ENCODE data around the gene MAOA. TPM values are rescaled to one million over a fixed set of nuclear protein-coding genes. Genes with fewer than 3 reads are reported as not detected.
A peak's percentile ranks its signal among the peaks of the same experiment; 100 is the strongest.

The MAOA gene
- total and polyA plus RNA-seq, 2 donors (not counting 3 experiments of a cell fraction or from before 2014, with no cell fraction given): 12.6 to 23.5 TPM

DNA sequence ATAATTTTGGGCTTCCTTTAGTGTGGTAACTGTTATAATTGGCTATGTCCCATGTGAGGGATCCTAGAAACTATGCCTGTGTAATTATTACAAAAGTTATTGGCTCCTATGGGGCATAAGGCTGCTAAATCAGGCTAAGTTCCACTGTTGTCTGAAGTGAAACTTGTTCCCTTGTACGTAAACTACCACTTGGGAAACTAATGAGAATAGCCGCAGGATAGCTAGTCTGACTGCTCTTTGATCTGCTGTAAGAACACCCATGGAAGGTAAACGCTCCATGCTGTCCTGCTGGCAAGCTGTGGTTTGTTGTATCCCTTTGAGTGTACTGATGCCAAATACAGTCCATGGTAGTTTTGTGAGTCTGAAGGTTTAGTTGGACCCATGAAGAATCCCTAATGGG is 9.3 kb upstream of the MAOA start:
- no peaks in the 10 kb centered on the region for H3K4me1 ChIP-seq (ENCODE audit: control insufficient read depth, extremely low read depth, insufficient read depth, low read length)
- no peaks in the 10 kb centered on the region for H3K79me2 ChIP-seq (ENCODE audit: control insufficient read depth, insufficient read depth, low read length)
- no peak overlapping the region for H3K27ac ChIP-seq (ENCODE audit: insufficient read depth, low read depth, low read length)
- no peak overlapping the region for H3K4me3 ChIP-seq (replicated peaks in 1 of 3; ENCODE audit: insufficient read depth in 1 of 3, low read depth in 1 of 3, low read length in 3 of 3)
- H3K9me1 ChIP-seq (replicated peaks; ENCODE audit: control insufficient read depth, extremely low read depth, insufficient read depth, low read length): no peaks in the 10 kb centered on the region
- H4K20me1 ChIP-seq (replicated peaks; ENCODE audit: control insufficient read depth, extremely low read depth, insufficient read depth, low read length): no peaks in the 10 kb centered on the region
- peak; percentile 75 for FAIRE-seq
- no peak overlapping the region for H3K9ac ChIP-seq (replicated peaks; ENCODE audit: extremely low read depth, insufficient read depth, low read length)
- no peak overlapping the region for H2AFZ ChIP-seq (ENCODE audit: low read depth, low read length)
- no peak for DNase-seq (ENCODE audit: low read depth, low spot score)
- no peaks in the 10 kb centered on the region for H3K36me3 ChIP-seq (ENCODE audit: control insufficient read depth in 2 of 2, extremely low read depth in 1 of 2, insufficient read depth in 2 of 2, low read length in 2 of 2)
- H3K4me2 ChIP-seq (ENCODE audit: insufficient read depth, low read length): no peak overlapping the region
- intact Hi-C loops (cut with micrococcal nuclease): no loop called here
- CTCF ChIA-PET: no interaction called here
- BruUV-seq (replicated peaks): no TSS peak
- H3K9me3 ChIP-seq (replicated peaks; ENCODE audit: control insufficient read depth, insufficient read depth, low read length): no peaks in the 10 kb centered on the region
- POLR2A ChIA-PET: no interaction called here
- no peak for TF ChIP-seq GATA2 (IDR thresholded peaks at IDR 0.05; ENCODE audit: insufficient read depth, insufficient read length, low read depth, low read length)
- TF ChIP-seq, protein P1, sequence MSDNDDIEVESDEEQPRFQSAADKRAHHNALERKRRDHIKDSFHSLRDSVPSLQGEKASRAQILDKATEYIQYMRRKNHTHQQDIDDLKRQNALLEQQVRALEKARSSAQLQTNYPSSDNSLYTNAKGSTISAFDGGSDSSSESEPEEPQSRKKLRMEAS (IDR thresholded peaks at IDR 0.05; ENCODE audit: insufficient read depth, insufficient read length): no peak
- TF ChIP-seq FOS (IDR thresholded peaks at IDR 0.05; ENCODE audit: borderline replicate concordance, insufficient read depth, low read length): no peak
- no peak for TF ChIP-seq MYC (IDR thresholded peaks at IDR 0.05; ENCODE audit: low read depth, low read length)
- TF ChIP-seq JUN (IDR thresholded peaks at IDR 0.05; ENCODE audit: borderline replicate concordance, insufficient read depth, insufficient read length, low read depth): no peak
- no peak for TF ChIP-seq EZH2 (IDR thresholded peaks at IDR 0.05; ENCODE audit: borderline replicate concordance, low read depth, low read length, severe bottlenecking)
- no peak for TF ChIP-seq POLR2AphosphoS5 (IDR thresholded peaks at IDR 0.05; ENCODE audit: insufficient read depth, low read depth, low read length)
- no peak for TF ChIP-seq POLR2A (IDR thresholded peaks at IDR 0.05; ENCODE audit: low read depth, low read length)
- TF ChIP-seq, protein P2, sequence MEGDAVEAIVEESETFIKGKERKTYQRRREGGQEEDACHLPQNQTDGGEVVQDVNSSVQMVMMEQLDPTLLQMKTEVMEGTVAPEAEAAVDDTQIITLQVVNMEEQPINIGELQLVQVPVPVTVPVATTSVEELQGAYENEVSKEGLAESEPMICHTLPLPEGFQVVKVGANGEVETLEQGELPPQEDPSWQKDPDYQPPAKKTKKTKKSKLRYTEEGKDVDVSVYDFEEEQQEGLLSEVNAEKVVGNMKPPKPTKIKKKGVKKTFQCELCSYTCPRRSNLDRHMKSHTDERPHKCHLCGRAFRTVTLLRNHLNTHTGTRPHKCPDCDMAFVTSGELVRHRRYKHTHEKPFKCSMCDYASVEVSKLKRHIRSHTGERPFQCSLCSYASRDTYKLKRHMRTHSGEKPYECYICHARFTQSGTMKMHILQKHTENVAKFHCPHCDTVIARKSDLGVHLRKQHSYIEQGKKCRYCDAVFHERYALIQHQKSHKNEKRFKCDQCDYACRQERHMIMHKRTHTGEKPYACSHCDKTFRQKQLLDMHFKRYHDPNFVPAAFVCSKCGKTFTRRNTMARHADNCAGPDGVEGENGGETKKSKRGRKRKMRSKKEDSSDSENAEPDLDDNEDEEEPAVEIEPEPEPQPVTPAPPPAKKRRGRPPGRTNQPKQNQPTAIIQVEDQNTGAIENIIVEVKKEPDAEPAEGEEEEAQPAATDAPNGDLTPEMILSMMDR (IDR thresholded peaks at IDR 0.05; ENCODE audit: extremely low read depth in 1 of 2, insufficient read depth in 1 of 2, low read depth in 1 of 2, low read length in 2 of 2): no peak
- no peaks in the 10 kb centered on the region for H3K27me3 ChIP-seq (ENCODE audit: control insufficient read depth in 2 of 2, insufficient read depth in 2 of 2, low read length in 2 of 2)
- dilution Hi-C loops (cut with MboI; ENCODE audit: extremely low pct_ligation_motif_present, low sequenced_read_pairs): no loop called here
